Epithelial cell of umbilical artery (primary cell): ENCODE measurements around the gene NAPA. TPM values are rescaled to one million over a fixed set of nuclear protein-coding genes. Genes with fewer than 3 reads are reported as not detected.

Source experiments
- total RNA-seq: library from RNA; depleted of rRNA; stranded (reverse); fragments of >200 nt; gene quantifications from 2 replicates; pipeline ENCODE4 v1.2.3, GENCODE V29; 2014

Gene NAPA
- 64.6 and 126 TPM in 2 replicates for total RNA-seq

GRCh38 chr19:47514869-47515588 lies at the start of gene NAPA:
NAPA (minus strand) TSS chr19:47515063; CDS start chr19:47514940, 123 bp downstream.

GRCh38 chr19:47483800-47484690 lies 30.8 kb downstream of the NAPA start, which contains the start of gene KPTN:
KPTN (minus strand) TSS chr19:47484219; CDS start chr19:47484160, 59 bp downstream.

DNA sequence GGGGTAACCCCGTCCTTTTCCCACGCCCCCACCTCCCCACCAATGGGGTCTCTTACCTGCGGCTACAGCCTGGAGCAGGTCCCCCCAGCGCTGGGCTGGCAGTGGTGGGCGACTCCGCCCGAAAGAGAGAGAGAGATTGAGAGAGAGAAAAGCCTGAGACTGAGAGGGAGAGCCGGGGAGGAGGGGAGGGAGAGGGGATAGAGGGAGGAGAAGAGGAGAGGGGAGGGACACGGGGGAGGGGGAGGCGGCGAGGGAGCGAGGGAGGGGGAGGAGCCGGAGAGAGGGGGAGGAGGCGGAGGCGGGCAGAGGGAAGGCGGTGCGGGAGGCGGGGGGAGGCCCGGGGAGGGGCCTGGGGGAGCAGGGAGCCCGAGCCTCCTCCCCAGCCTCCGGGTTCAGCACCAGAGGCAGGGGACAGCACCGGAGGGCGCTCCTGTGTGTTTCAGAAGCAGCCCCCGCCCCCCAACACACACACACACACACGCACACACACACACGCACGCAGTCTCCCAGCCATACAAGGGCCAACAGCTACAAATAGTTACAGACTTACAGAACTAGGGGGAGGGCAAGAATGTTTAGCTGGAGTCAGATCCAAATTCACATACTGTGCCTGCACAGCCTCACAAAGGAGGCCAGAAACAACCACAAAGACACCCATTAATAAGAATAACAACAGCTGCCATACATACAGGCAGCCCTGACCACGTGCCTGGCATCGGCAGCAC lies 43.0 kb downstream of the NAPA start, which contains the start of gene SLC8A2:
Gene SLC8A2 (minus strand): TSS at position 161 of the 725 bp plus-strand sequence. CDS start 5,490 bp downstream, outside the sequence.

Other genes starting within 250 kb of the NAPA start
- gene INAFM1, start 240.2 kb downstream of the NAPA start, total RNA-seq: 0.65 TPM in 1 of 2 replicates, not detected in the other
- not detected in 2 replicates for gene C5AR1, start 205.2 kb downstream of the NAPA start, total RNA-seq
- not detected in 2 replicates for gene C5AR2, start 182.9 kb downstream of the NAPA start, total RNA-seq
- 6.5 and 8.7 TPM in 2 replicates for gene DHX34, start 165.7 kb downstream of the NAPA start, total RNA-seq
- gene MEIS3, start 95.5 kb downstream of the NAPA start, total RNA-seq: 0.32 and 0.46 TPM in 2 replicates
- not detected in 2 replicates for gene SLC8A2, start 43.2 kb downstream of the NAPA start, total RNA-seq
- gene KPTN, start 30.8 kb downstream of the NAPA start, total RNA-seq: 3.9 and 5.2 TPM in 2 replicates
- gene ZNF541, start 58.1 kb upstream of the NAPA start, total RNA-seq: under 0.01 TPM in 1 of 2 replicates, not detected in the other
- 5.0 and 5.5 TPM in 2 replicates for gene BICRA, start 94.1 kb upstream of the NAPA start, total RNA-seq
- 62.0 and 74.1 TPM in 2 replicates for gene EHD2, start 198.4 kb upstream of the NAPA start, total RNA-seq
- gene NOP53, start 230.5 kb upstream of the NAPA start, total RNA-seq: 78.6 and 90.0 TPM in 2 replicates